ENCODE results near the gene P2RX6. TPM values are rescaled to one million over a fixed set of nuclear protein-coding genes. Genes with fewer than 3 reads are reported as not detected.
"Not testable (repeated sequence)": the region's sequence is repeated elsewhere in the genome, so short reads cannot be mapped to it uniquely, and the experiment has no call there.

Gene P2RX6
- total and polyA plus RNA-seq, 2 experiments from 2014 or later = not detected

DNA sequence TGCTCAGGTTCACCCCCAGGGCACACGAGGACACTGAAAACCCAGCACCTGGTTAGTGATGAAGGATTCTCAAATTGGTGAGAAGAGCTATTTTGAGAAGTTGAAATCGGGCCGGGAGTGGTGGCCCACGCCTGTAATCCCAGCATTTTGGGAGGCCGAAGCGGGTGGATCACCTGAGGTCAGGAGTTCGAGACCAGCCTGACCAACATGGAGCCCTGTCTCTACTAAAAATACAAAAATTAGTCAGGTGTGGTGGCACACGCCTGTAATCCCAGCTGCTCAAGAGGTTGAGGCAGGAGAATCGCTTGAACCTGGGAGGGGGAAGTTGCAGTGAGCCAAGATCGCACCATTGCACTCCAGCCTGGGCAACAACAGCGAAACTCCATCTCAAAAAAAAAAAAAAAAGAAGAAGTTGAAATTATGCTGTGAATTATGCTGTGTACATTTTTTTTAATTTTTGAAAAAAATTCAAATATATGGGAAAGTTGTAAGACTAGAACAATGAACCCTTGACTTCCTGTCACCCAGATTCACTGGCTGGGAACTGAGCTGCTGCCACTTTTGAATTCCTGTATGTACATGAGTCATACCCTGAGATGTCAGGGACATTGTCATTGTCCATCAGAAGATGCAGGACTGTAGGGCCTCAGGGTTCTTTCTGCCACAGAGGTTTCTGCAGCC lies 42.8 kb upstream of the P2RX6 start:
- not testable (repeated sequence) for H3K36me3 ChIP-seq (ENCODE audit: insufficient read depth); H3K27ac Mint-ChIP-seq; H3K4me3 ChIP-seq; H3K4me2 ChIP-seq; ATAC-seq; H3F3A ChIP-seq (replicated peaks; ENCODE audit: low read depth); H3K4me3 Mint-ChIP-seq; H3K79me2 ChIP-seq (replicated peaks; ENCODE audit: insufficient read depth); H3K27ac ChIP-seq (ENCODE audit: low read depth); H3K4me1 ChIP-seq (ENCODE audit: insufficient read depth); H4K20me1 ChIP-seq (replicated peaks; ENCODE audit: insufficient read depth); H3K9me2 ChIP-seq (ENCODE audit: insufficient read depth); H2AFZ ChIP-seq; H3K9me3 Mint-ChIP-seq; H3K36me3 Mint-ChIP-seq (ENCODE audit: low read depth); DNase-seq (ENCODE audit: low spot score)
- peaks cover 42% of the 10 kb centered on the region for H3K27me3 ChIP-seq (ENCODE audit: insufficient read depth)
- Mint-ChIP-seq H3K27me3 (ENCODE audit: insufficient read depth, low read depth, poor library complexity) (peaks cover 33% of the 10 kb centered on the region), H3K4me1 (peaks cover 17% of the 10 kb centered on the region)

DNA sequence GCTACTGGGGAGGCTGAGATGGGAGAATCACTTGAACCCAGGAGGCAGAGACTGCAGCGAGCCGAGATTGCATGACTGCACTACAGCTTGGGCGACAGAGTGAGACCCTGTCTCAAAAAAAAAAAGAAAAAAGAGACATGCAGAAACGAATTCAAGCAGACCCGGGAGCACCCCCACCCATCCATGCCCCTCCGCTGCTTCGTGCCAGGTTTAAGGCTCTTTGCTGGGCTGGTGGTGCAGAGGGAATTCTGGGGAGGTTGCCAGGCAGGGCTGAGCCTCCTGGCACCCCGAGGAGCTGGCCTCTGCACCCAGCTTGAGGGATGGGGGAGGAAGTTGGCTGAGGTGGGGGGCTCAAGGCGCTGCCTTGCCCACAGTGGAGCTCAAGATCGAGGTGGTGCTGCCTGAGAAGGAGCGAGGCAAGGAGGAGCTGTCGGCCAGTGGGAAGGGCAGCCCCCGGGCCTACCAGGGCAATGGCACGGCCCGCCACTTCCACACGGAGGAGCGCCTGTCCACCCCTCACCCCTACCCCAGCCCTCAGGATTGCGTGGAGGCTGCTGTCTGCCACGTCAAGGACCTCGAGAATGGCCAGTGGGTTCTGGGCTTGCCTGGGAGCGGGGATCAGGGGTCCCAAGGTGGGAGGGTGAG lies 41.9 kb upstream of the P2RX6 start:
- Mint-ChIP-seq H3K9me3 (peaks cover 6% of the 10 kb centered on the region; the same call in 2 of the 3 replicates), H3K4me1 (peaks cover 10% of the 10 kb centered on the region; the same call in 2 of the 3 replicates), H3K27me3 (ENCODE audit: insufficient read depth, low read depth, poor library complexity) (peaks cover 29% of the 10 kb centered on the region), H3K27ac (no peak overlapping the region), H3K36me3 (ENCODE audit: low read depth) (no peaks in the 10 kb centered on the region; the same call in 2 of the 3 replicates), H3K4me3 (no peak overlapping the region)
- no peak for DNase-seq (ENCODE audit: low spot score)
- H3F3A ChIP-seq (replicated peaks; ENCODE audit: low read depth) = no peaks in the 10 kb centered on the region
- H3K9me2 ChIP-seq (ENCODE audit: insufficient read depth) = no peaks in the 10 kb centered on the region
- no peak overlapping the region for H3K27ac ChIP-seq (ENCODE audit: low read depth)
- no peak overlapping the region for H2AFZ ChIP-seq
- H3K4me1 ChIP-seq (ENCODE audit: insufficient read depth) = no peaks in the 10 kb centered on the region; the same call in 1 of the 2 replicates
- H3K4me2 ChIP-seq = no peak overlapping the region
- no peaks in the 10 kb centered on the region; the same call in 1 of the 2 replicates for H4K20me1 ChIP-seq (replicated peaks; ENCODE audit: insufficient read depth)
- H3K36me3 ChIP-seq (ENCODE audit: insufficient read depth) = no peaks in the 10 kb centered on the region
- no peak for ATAC-seq
- H3K4me3 ChIP-seq = no peak overlapping the region
- peaks cover 33% of the 10 kb centered on the region for H3K27me3 ChIP-seq (ENCODE audit: insufficient read depth)
- no peaks in the 10 kb centered on the region for H3K79me2 ChIP-seq (replicated peaks; ENCODE audit: insufficient read depth)
- TF ChIP-seq EZH2phosphoT487 (IDR thresholded peaks at IDR 0.05; ENCODE audit: unreplicated experiment) (no peak), STAT1 (IDR thresholded peaks at IDR 0.05; ENCODE audit: unreplicated experiment) (no peak), EZH2 (IDR thresholded peaks at IDR 0.05; ENCODE audit: low read depth, unreplicated experiment) (no peak), ZNF114 (CRISPR knock-in tag; IDR thresholded peaks at IDR 0.05) (no peak), POLR2AphosphoS5 (IDR thresholded peaks at IDR 0.05; ENCODE audit: low read depth) (no peak), CREB1 (CRISPR knock-in tag; IDR thresholded peaks at IDR 0.05; ENCODE audit: low read depth) (no peak), ZNF331 (CRISPR knock-in tag; IDR thresholded peaks at IDR 0.05; ENCODE audit: low read depth) (no peak)
- TF ChIP-seq, protein P1, sequence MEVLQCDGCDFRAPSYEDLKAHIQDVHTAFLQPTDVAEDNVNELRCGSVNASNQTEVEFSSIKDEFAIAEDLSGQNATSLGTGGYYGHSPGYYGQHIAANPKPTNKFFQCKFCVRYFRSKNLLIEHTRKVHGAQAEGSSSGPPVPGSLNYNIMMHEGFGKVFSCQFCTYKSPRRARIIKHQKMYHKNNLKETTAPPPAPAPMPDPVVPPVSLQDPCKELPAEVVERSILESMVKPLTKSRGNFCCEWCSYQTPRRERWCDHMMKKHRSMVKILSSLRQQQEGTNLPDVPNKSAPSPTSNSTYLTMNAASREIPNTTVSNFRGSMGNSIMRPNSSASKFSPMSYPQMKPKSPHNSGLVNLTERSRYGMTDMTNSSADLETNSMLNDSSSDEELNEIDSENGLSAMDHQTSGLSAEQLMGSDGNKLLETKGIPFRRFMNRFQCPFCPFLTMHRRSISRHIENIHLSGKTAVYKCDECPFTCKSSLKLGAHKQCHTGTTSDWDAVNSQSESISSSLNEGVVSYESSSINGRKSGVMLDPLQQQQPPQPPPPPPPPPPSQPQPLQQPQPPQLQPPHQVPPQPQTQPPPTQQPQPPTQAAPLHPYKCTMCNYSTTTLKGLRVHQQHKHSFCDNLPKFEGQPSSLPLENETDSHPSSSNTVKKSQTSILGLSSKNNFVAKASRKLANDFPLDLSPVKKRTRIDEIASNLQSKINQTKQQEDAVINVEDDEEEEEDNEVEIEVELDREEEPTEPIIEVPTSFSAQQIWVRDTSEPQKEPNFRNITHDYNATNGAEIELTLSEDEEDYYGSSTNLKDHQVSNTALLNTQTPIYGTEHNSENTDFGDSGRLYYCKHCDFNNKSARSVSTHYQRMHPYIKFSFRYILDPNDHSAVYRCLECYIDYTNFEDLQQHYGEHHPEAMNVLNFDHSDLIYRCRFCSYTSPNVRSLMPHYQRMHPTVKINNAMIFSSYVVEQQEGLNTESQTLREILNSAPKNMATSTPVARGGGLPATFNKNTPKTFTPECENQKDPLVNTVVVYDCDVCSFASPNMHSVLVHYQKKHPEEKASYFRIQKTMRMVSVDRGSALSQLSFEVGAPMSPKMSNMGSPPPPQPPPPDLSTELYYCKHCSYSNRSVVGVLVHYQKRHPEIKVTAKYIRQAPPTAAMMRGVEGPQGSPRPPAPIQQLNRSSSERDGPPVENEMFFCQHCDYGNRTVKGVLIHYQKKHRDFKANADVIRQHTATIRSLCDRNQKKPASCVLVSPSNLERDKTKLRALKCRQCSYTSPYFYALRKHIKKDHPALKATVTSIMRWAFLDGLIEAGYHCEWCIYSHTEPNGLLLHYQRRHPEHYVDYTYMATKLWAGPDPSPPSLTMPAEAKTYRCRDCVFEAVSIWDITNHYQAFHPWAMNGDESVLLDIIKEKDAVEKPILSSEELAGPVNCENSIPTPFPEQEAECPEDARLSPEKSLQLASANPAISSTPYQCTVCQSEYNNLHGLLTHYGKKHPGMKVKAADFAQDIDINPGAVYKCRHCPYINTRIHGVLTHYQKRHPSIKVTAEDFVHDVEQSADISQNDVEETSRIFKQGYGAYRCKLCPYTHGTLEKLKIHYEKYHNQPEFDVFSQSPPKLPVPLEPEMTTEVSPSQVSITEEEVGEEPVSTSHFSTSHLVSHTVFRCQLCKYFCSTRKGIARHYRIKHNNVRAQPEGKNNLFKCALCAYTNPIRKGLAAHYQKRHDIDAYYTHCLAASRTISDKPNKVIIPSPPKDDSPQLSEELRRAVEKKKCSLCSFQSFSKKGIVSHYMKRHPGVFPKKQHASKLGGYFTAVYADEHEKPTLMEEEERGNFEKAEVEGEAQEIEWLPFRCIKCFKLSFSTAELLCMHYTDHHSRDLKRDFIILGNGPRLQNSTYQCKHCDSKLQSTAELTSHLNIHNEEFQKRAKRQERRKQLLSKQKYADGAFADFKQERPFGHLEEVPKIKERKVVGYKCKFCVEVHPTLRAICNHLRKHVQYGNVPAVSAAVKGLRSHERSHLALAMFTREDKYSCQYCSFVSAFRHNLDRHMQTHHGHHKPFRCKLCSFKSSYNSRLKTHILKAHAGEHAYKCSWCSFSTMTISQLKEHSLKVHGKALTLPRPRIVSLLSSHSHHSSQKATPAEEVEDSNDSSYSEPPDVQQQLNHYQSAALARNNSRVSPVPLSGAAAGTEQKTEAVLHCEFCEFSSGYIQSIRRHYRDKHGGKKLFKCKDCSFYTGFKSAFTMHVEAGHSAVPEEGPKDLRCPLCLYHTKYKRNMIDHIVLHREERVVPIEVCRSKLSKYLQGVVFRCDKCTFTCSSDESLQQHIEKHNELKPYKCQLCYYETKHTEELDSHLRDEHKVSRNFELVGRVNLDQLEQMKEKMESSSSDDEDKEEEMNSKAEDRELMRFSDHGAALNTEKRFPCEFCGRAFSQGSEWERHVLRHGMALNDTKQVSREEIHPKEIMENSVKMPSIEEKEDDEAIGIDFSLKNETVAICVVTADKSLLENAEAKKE (CRISPR knock-in tag; IDR thresholded peaks at IDR 0.05) = no peak
- TF ChIP-seq, protein P2, sequence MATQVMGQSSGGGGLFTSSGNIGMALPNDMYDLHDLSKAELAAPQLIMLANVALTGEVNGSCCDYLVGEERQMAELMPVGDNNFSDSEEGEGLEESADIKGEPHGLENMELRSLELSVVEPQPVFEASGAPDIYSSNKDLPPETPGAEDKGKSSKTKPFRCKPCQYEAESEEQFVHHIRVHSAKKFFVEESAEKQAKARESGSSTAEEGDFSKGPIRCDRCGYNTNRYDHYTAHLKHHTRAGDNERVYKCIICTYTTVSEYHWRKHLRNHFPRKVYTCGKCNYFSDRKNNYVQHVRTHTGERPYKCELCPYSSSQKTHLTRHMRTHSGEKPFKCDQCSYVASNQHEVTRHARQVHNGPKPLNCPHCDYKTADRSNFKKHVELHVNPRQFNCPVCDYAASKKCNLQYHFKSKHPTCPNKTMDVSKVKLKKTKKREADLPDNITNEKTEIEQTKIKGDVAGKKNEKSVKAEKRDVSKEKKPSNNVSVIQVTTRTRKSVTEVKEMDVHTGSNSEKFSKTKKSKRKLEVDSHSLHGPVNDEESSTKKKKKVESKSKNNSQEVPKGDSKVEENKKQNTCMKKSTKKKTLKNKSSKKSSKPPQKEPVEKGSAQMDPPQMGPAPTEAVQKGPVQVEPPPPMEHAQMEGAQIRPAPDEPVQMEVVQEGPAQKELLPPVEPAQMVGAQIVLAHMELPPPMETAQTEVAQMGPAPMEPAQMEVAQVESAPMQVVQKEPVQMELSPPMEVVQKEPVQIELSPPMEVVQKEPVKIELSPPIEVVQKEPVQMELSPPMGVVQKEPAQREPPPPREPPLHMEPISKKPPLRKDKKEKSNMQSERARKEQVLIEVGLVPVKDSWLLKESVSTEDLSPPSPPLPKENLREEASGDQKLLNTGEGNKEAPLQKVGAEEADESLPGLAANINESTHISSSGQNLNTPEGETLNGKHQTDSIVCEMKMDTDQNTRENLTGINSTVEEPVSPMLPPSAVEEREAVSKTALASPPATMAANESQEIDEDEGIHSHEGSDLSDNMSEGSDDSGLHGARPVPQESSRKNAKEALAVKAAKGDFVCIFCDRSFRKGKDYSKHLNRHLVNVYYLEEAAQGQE (IDR thresholded peaks at IDR 0.05; ENCODE audit: unreplicated experiment) = no peak
- TF ChIP-seq, protein P3, sequence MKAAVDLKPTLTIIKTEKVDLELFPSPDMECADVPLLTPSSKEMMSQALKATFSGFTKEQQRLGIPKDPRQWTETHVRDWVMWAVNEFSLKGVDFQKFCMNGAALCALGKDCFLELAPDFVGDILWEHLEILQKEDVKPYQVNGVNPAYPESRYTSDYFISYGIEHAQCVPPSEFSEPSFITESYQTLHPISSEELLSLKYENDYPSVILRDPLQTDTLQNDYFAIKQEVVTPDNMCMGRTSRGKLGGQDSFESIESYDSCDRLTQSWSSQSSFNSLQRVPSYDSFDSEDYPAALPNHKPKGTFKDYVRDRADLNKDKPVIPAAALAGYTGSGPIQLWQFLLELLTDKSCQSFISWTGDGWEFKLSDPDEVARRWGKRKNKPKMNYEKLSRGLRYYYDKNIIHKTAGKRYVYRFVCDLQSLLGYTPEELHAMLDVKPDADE (IDR thresholded peaks at IDR 0.05) = no peak
